ENCODE measurements around the gene AP1S1. TPM values are rescaled to one million over a fixed set of nuclear protein-coding genes. Genes with fewer than 3 reads are reported as not detected.

The AP1S1 gene
- total and polyA plus RNA-seq, 2 of the 13 experiments (the other 11 are each of a cell fraction or from before 2014, with no cell fraction given) = 57.5 to 68.1 TPM

GRCh38 chr7:101180130-101180755 is 26.0 kb downstream of the AP1S1 start, which contains the start of gene NAT16 (continued):
- TF ChIP-seq ARID4A (CRISPR knock-in tag; IDR thresholded peaks at IDR 0.05; ENCODE audit: borderline replicate concordance) (peak; percentile 23; the same call in 1 of the 2 replicates), HNF4G (IDR thresholded peaks at IDR 0.05; ENCODE audit: borderline replicate concordance, low read depth, low read length) (no peak), HNF4G (CRISPR knock-in tag; IDR thresholded peaks at IDR 0.05; ENCODE audit: borderline replicate concordance, low read depth) (no peak), SNAI1 (CRISPR knock-in tag; IDR thresholded peaks at IDR 0.05; ENCODE audit: borderline replicate concordance) (no peak), MLX (CRISPR knock-in tag; IDR thresholded peaks at IDR 0.05) (no peak), MTF2 (CRISPR knock-in tag; IDR thresholded peaks at IDR 0.05; ENCODE audit: borderline replicate concordance) (peak; percentile 57; the same call in 1 of the 2 replicates), KAT2B (IDR thresholded peaks at IDR 0.05; ENCODE audit: borderline replicate concordance, low read depth, low read length) (no peak), TRIM22 (IDR thresholded peaks at IDR 0.05) (no peak), BRCA1 (CRISPR knock-in tag; IDR thresholded peaks at IDR 0.05) (no peak), AFF4 (CRISPR knock-in tag; IDR thresholded peaks at IDR 0.05) (no peak), MED8 (CRISPR knock-in tag; IDR thresholded peaks at IDR 0.05; ENCODE audit: insufficient replicate concordance) (no peak), ZFP41 (CRISPR knock-in tag; IDR thresholded peaks at IDR 0.05; ENCODE audit: borderline replicate concordance) (no peak), SP2 (CRISPR knock-in tag; IDR thresholded peaks at IDR 0.05) (no peak), ZSCAN29 (CRISPR knock-in tag; conservative IDR thresholded peaks at IDR 0.05) (no peak), MLLT10 (CRISPR knock-in tag; IDR thresholded peaks at IDR 0.05) (no peak), SRSF4 (IDR thresholded peaks at IDR 0.05; ENCODE audit: low read depth, low read length, poor library complexity, severe bottlenecking) (no peak), FOXC1 (CRISPR knock-in tag; IDR thresholded peaks at IDR 0.05; ENCODE audit: borderline replicate concordance) (no peak), ZSCAN21 (CRISPR knock-in tag; IDR thresholded peaks at IDR 0.05; ENCODE audit: borderline replicate concordance) (no peak), GTF2F1 (IDR thresholded peaks at IDR 0.05; ENCODE audit: low read length) (no peak), ZKSCAN5 (CRISPR knock-in tag; IDR thresholded peaks at IDR 0.05) (no peak)

Data from HepG2 (cell line).